K562 (cell line): ENCODE data around the gene MPG. TPM values are rescaled to one million over a fixed set of nuclear protein-coding genes. Genes with fewer than 3 reads are reported as not detected.
A peak's percentile ranks its signal among the peaks of the same experiment; 100 is the strongest.

Experiments
- ATF7 ChIP-seq: fragments of 450-650 bp; IDR thresholded peaks from 2 replicates; pipeline ENCODE4 v1.7.1; 2014; ENCODE audit warnings: mild to moderate bottlenecking, moderate library complexity
- BRCA1 ChIP-seq, 2 experiments: fragments of 450-650 bp in 1 of 2; sonication (generic) in 1 of 2; formaldehyde crosslinking in 1 of 2; IDR thresholded peaks; 2 replicates each; pipeline versions ENCODE4 v1.5.0 to v1.6.1; 2017 to 2020; ENCODE audit warnings: mild to moderate bottlenecking in 1 of 2, missing genetic modification reagents in 1 of 2
- FOXJ2 ChIP-seq: fragments of 200-800 bp; sonication (Bioruptor generic); IDR thresholded peaks from 2 replicates; pipeline ENCODE4 v1.6.1; 2016; ENCODE audit warnings: missing genetic modification characterization, missing compliant biosample characterization
- GTF2E2 ChIP-seq: fragments of 200-800 bp; sonication (Bioruptor generic); IDR thresholded peaks from 2 replicates; pipeline ENCODE4 v1.6.1; 2016; ENCODE audit warnings: missing genetic modification characterization, missing compliant biosample characterization
- MEF2A ChIP-seq: IDR thresholded peaks from 2 replicates; pipeline ENCODE4 v1.6.1; 2011; ENCODE audit warnings: low read depth, mild to moderate bottlenecking, low read length, moderate library complexity; ENCODE audit not compliant: control insufficient read depth
- NEUROD1 ChIP-seq: fragments of 150-350 bp; IDR thresholded peaks from 2 replicates; pipeline ENCODE4 v1.6.1; 2014; ENCODE audit warnings: borderline replicate concordance, low read length, low read depth; ENCODE audit not compliant: partially characterized antibody
- NFYB ChIP-seq: IDR thresholded peaks from 2 replicates; pipeline ENCODE4 v1.6.1; 2011; ENCODE audit warnings: mild to moderate bottlenecking, moderate library complexity; ENCODE audit not compliant: insufficient read length; ENCODE audit errors: extremely low read depth
- PML ChIP-seq: IDR thresholded peaks from 2 replicates; pipeline ENCODE4 v1.6.1; 2012; ENCODE audit warnings: low read length, inconsistent platforms
- POLR2B ChIP-seq: fragments of 450-650 bp; IDR thresholded peaks from 2 replicates; pipeline ENCODE4 v1.6.1; 2018; ENCODE audit warnings: low read depth; ENCODE audit not compliant: partially characterized antibody
- RBM22 ChIP-seq: fragments of 200-400 bp; formaldehyde crosslinking; IDR thresholded peaks from 2 replicates; pipeline ENCODE4 v1.6.1; 2018; ENCODE audit warnings: low read length, low read depth; ENCODE audit not compliant: poor library complexity, severe bottlenecking
- ZC3H4 ChIP-seq: sonication (generic); formaldehyde crosslinking; IDR thresholded peaks from 2 replicates; pipeline ENCODE4 v1.9.0; 2021; ENCODE audit warnings: missing genetic modification reagents, borderline replicate concordance
- ZFP30 ChIP-seq: fragments of 250-450 bp; sonication (Bioruptor Pico); IDR thresholded peaks from 2 replicates; pipeline ENCODE4 v1.8.0; 2022; ENCODE audit warnings: moderate library complexity, mild to moderate bottlenecking, inconsistent platforms, borderline replicate concordance
- ZNF12 ChIP-seq: sonication (generic); formaldehyde crosslinking; IDR thresholded peaks from 2 replicates; pipeline ENCODE4 v1.4.0; 2020; ENCODE audit warnings: mild to moderate bottlenecking, missing genetic modification reagents
- ZNF165 ChIP-seq: fragments of 250-450 bp; sonication (Bioruptor Pico); IDR thresholded peaks from 2 replicates; pipeline ENCODE4 v1.4.0; 2020; ENCODE audit warnings: borderline replicate concordance
- ZNF512 ChIP-seq: IDR thresholded peaks from 2 replicates; pipeline ENCODE4 v1.6.1; 2016; ENCODE audit warnings: missing genetic modification characterization, missing compliant biosample characterization
- ZNF586 ChIP-seq: fragments of 450-650 bp; formaldehyde crosslinking; conservative IDR thresholded peaks from 2 replicates; pipeline ENCODE4 v1.4.0; 2020; ENCODE audit warnings: mild to moderate bottlenecking, moderate library complexity
- ZNF589 ChIP-seq: fragments of 200-800 bp; sonication (Bioruptor generic); IDR thresholded peaks from 2 replicates; pipeline ENCODE4 v1.6.1; 2016; ENCODE audit warnings: low read depth, missing genetic modification characterization, missing compliant biosample characterization
- ZNF655 ChIP-seq: fragments of 250-450 bp; sonication (Bioruptor Pico); IDR thresholded peaks from 2 replicates; pipeline ENCODE4 v1.5.0; 2021
- ZNF668 ChIP-seq: fragments of 250-450 bp; sonication (Bioruptor Pico); IDR thresholded peaks from 2 replicates; pipeline ENCODE4 v1.8.0; 2022; ENCODE audit warnings: mild to moderate bottlenecking, inconsistent platforms
- polyA plus RNA-seq, 8 experiments: library from polyadenylated mRNA; depleted of rRNA in 4 of 8; stranded (reverse) in 5 of 8; unstranded in 3 of 8; fragments of >200 nt; fragmentation: Nextera tagmentation in 2 of 8; fragmentation: Illumina TruSeq in 1 of 8; extraction: Ambion mirVana in 2 of 8; extraction: Trizol in 1 of 8; gene quantifications; 2 replicates each; pipeline versions ENCODE4 v1.2.1 to v1.2.3, GENCODE V29; 2011 to 2014; ENCODE audit warnings: inconsistent platforms in 1 of 8, missing spikeins in 1 of 8
- total RNA-seq, 7 experiments: library from RNA; depleted of rRNA in 6 of 7; stranded (reverse); fragments of >200 nt in 6 of 7; fragmentation: Illumina TruSeq in 2 of 7; extraction: Trizol in 2 of 7; gene quantifications; 2 replicates each; pipeline versions ENCODE4 v1.2.1 to v1.2.3, GENCODE V29; 2011 to 2021; ENCODE audit warnings: low replicate concordance in 1 of 7
- TF ChIP-seq, protein P1 (sequence below): fragments of 150-350 bp; conservative IDR thresholded peaks from 2 replicates; pipeline ENCODE4 v1.6.1; 2014; ENCODE audit warnings: low read length
- TF ChIP-seq, protein P2 (sequence below): fragments of 450-650 bp; formaldehyde crosslinking; IDR thresholded peaks from 2 replicates; pipeline ENCODE4 v1.4.0; 2020; ENCODE audit warnings: mild to moderate bottlenecking, moderate library complexity

The MPG gene
- total and polyA plus RNA-seq, 9 of the 15 experiments (the other 6 are each of a cell fraction or from before 2014, with no cell fraction given) = 0.42 to 226 (median 36.2) TPM

DNA sequence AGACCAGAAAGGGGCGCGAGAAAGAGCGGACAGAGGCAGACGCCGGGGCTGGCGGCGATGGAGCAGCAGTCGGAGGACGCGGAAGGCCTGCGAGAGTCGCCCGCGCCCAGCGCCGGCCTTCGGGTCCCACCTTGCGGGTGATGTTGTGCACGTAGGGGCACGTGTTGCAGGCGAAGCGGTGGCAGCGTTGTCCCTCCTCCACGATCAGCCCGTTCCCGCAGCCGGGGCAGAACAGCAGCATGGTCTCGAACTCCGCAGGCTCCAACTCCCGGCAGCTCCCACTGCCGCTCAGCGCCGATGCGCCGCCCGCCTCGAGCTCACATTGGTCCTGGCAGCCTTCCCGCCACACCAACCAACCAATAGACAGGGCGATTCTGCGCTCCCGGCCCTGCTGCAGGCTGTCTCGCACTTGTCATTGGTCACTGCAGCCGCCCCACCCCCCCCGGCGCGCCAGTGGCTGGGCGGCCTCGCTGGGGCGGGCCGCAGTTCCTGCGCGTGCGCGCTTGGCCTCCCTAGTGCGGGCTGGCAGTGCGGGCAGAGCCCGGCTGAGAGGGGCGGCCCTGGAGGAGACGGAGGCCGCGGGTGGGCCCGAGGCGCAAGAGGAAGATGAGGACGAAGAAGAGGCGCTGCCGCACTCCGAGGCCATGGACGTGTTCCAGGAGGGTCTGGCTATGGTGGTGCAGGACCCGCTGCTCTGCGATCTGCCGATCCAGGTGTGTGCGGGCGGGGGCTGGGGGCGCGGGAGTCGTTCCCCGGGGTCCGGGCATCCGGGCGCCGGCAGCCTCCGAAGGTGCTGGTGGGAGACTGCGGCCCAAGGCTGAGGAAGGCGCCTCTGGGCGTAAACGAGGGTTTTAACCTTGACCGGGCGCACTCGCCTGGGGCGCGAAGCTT lies 24.4 kb upstream of the MPG start, which contains the start of the genes POLR3K and SNRNP25 (continued):
- TF ChIP-seq, protein P1, sequence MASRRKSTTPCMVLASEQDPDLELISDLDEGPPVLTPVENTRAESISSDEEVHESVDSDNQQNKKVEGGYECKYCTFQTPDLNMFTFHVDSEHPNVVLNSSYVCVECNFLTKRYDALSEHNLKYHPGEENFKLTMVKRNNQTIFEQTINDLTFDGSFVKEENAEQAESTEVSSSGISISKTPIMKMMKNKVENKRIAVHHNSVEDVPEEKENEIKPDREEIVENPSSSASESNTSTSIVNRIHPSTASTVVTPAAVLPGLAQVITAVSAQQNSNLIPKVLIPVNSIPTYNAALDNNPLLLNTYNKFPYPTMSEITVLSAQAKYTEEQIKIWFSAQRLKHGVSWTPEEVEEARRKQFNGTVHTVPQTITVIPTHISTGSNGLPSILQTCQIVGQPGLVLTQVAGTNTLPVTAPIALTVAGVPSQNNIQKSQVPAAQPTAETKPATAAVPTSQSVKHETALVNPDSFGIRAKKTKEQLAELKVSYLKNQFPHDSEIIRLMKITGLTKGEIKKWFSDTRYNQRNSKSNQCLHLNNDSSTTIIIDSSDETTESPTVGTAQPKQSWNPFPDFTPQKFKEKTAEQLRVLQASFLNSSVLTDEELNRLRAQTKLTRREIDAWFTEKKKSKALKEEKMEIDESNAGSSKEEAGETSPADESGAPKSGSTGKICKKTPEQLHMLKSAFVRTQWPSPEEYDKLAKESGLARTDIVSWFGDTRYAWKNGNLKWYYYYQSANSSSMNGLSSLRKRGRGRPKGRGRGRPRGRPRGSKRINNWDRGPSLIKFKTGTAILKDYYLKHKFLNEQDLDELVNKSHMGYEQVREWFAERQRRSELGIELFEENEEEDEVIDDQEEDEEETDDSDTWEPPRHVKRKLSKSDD = no peak
- TF ChIP-seq FOXJ2 (no peak), NFYB (peak; percentile 85), NEUROD1 (peak; percentile 74), GTF2E2 (tag) (no peak), PML (peak; percentile 35; the same call in 1 of the 2 replicates), ZNF12 (CRISPR knock-in tag) (no peak), ZNF586 (no peak), ZNF165 (CRISPR knock-in tag) (no peak), ATF7 (peak; percentile 25; the same call in 1 of the 2 replicates), ZNF512 (tag) (no peak), ZNF668 (CRISPR knock-in tag) (no peak), ZNF655 (CRISPR knock-in tag) (no peak), RBM22 (no peak), BRCA1 (IDR thresholded peaks at IDR 0.05) (no peak), BRCA1 (CRISPR knock-in tag; IDR thresholded peaks at IDR 0.05) (no peak), ZC3H4 (CRISPR knock-in tag) (no peak), ZFP30 (CRISPR knock-in tag) (no peak), ZNF589 (no peak), MEF2A (no peak), POLR2B (peak; percentile 48)
- TF ChIP-seq, protein P2, sequence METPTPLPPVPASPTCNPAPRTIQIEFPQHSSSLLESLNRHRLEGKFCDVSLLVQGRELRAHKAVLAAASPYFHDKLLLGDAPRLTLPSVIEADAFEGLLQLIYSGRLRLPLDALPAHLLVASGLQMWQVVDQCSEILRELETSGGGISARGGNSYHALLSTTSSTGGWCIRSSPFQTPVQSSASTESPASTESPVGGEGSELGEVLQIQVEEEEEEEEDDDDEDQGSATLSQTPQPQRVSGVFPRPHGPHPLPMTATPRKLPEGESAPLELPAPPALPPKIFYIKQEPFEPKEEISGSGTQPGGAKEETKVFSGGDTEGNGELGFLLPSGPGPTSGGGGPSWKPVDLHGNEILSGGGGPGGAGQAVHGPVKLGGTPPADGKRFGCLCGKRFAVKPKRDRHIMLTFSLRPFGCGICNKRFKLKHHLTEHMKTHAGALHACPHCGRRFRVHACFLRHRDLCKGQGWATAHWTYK (CRISPR knock-in tag) = 0 out of 2 replicates have a peak, but pooled peaks have one; percentile 3
